Activated T-cell treated with anti-CD3 and anti-CD28 coated beads for 24 hours (primary cell): ENCODE results near the gene LDLRAD2.
"Not testable (repeated sequence)": the region's sequence is repeated elsewhere in the genome, so short reads cannot be mapped to it uniquely, and the experiment has no call there.

Source experiments
- DNase-seq: peaks from one replicate; pipeline ENCODE4 v3.0.0-alpha.2; 2020; ENCODE audit warnings: low read depth

Gene LDLRAD2

GRCh38 chr1:21823980-21824702 lies 12.1 kb downstream of the LDLRAD2 start:
- DNase-seq = no peak

GRCh38 chr1:21824926-21825325 lies 12.9 kb downstream of the LDLRAD2 start:
- no peak for DNase-seq

DNA sequence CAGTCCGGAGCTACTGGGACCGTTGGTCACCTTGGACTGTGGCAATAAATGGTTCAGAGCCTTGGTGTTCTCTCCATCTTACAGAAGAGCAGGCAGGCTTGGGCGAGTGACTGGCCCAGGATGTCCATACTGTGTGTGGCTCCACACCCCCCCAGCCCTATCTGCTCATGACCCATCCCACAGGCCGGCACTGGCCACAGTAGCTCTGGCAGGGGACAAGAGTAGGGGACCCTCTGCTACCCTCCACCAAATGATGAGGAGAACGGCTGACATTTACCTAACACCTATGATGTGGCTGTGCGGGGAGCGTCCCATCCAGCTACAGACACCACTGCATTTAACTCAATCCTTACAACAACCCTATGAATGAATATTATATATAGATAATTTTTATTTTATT lies 13.3 kb downstream of the LDLRAD2 start:
- DNase-seq = no peak

- DNase-seq = not testable (repeated sequence)
Measured at GRCh38 chr1:21826694-21827093, 14.6 kb downstream of the LDLRAD2 start.

DNA sequence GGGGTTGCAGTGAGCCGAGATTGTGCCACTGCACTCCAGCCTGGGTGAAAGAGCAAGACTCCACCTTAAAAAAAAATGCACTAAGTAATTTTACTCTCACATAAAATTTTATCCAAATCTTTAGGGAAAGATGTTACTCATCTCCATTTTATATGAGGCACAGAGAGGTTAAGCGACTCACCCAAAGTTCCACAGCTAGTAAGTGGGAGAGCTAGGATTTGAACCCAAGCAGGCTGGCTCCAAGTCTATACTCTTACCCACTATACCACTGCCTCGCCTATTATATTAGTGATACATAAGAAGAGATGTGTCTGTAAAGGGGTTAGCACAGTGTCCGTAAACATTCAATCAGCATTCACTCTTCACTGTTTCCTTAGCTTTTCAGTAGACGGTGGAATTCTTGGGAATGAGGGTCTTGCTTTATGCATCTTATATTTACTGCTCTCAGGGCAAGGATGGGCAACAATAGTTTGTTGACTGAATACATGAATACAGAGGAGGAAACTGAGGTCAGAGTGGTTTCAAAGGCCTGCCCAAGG lies 15.1 kb downstream of the LDLRAD2 start:
- no peak for DNase-seq

DNA sequence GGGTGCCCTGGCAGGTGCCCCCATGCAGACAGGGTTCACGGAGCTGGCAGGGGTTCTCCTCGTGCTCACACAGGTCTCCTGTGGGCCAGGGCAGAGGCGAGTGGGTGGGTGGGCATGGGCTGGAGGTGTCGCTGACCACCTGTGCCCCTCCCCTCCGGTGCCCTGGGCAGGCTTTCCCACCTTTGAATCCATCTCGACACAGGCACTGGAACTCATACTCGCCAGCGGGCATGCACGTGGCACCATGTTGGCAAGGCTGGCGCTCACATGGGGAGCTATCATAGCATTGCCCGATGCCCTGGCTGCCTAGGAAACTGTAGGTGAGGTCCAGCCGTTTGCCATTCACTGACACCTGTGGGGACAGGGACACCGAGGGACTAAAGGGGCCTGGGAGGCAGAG lies 16.0 kb downstream of the LDLRAD2 start:
- no peak for DNase-seq

GRCh38 chr1:21828506-21829210 lies 16.6 kb downstream of the LDLRAD2 start:
- no peak for DNase-seq

DNA sequence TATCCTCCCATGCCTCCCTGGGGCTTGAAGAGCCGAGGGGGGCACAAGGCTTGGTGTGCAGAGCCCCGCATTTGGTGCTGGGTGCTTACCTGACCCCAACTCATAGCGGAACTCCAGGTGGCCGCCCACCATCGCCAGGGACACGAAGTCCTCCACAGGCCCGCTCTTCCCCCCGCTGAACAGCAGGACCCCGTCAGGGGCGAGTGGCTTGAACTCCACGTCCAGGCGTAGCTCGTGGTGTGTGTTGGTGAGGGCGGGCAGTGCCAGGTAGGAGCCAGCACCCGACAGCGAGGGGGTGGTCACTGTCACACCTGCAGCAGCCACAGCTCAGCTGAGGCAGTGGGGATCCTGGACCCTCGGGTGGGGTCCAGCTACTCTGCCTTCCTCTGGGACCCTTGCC lies 17.2 kb downstream of the LDLRAD2 start:
- DNase-seq = no peak

- DNase-seq = no peak
Measured at GRCh38 chr1:21830792-21831453, 18.9 kb downstream of the LDLRAD2 start.

GRCh38 chr1:21831454-21831970 lies 19.4 kb downstream of the LDLRAD2 start:
- no peak for DNase-seq

GRCh38 chr1:21833392-21833976 lies 21.4 kb downstream of the LDLRAD2 start:
- DNase-seq = no peak

DNA sequence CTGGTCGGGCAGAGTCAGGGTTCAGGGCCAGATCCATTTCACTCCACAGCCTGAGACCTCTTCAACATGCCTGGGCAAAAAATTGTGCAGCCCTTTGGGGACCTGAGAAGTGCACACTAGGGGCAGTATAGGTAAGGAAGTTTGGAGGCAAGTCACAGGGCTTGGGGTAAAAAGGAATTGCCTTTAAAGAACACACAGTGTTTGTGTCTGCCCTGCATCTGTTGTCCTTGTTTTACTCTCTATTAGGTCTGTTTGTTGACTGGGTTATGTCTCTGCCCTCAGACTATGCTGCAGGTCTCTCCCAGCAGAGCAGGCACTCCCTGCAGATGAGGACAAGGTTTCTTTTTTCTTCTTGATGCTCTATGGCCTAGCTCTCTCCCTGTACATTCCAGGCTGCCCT lies 22.0 kb downstream of the LDLRAD2 start:
- DNase-seq = no peak

DNA sequence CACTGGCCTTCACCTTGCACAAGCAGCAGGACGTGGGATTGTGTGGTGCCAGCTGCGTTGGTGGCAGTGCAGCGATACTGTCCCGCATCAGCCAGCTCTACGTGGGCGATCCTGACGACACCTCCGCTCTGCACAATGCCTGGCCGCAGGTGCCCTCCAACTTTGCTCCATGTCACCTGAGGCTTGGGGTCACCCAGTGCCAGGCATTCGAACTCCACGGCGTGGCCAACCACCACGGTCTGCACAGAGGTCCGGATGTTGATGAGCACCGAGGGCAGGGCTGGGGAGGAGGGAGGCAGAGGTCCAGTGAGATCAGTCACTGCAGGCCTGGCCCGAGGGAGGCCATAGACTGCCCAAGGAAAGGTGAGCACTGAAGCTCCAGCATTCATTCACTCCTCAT lies 22.6 kb downstream of the LDLRAD2 start:
- DNase-seq = no peak

DNA sequence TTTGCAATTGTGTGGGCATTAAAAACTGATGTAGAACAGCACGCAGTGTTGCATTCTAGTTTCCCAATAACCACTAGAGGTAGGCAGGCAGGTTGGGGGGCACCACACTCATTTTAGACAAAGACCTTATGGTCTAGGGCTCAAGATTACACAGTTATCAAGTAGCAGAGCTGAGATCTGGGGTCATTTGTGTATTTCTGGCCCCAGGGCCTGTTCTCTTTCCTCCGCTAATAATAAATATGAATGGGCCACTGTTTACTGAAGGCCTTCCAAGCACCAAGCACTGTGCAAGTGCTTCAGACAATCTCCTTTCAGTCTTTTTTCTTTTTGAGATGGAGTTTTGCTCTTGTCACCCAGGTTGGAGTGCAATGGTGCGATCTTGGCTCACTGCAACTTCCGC lies 23.9 kb downstream of the LDLRAD2 start:
- DNase-seq = no peak

- DNase-seq = no peak
Measured at GRCh38 chr1:21836729-21837128, 24.7 kb downstream of the LDLRAD2 start.

DNA sequence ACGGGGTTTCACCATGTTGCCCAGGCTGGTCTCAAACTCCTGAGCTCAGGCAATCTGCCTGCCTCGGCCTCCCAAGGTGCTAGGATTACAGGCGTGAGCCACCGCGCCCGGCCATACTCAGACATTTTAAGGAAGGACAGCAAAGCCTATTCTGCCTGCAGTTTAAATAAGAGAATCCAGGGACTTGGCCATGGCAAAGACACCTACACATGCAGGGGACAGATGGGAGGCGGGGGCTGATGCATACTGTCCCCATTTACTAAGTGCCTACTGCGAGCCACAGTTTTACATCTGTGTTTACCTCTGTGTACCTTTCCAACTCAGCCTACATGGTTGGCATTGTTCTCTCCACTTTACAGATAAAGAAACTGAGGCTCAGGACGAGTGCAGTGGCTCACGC lies 25.4 kb downstream of the LDLRAD2 start:
- DNase-seq = no peak

GRCh38 chr1:21838359-21839157 lies 26.5 kb downstream of the LDLRAD2 start:
- DNase-seq = no peak

DNA sequence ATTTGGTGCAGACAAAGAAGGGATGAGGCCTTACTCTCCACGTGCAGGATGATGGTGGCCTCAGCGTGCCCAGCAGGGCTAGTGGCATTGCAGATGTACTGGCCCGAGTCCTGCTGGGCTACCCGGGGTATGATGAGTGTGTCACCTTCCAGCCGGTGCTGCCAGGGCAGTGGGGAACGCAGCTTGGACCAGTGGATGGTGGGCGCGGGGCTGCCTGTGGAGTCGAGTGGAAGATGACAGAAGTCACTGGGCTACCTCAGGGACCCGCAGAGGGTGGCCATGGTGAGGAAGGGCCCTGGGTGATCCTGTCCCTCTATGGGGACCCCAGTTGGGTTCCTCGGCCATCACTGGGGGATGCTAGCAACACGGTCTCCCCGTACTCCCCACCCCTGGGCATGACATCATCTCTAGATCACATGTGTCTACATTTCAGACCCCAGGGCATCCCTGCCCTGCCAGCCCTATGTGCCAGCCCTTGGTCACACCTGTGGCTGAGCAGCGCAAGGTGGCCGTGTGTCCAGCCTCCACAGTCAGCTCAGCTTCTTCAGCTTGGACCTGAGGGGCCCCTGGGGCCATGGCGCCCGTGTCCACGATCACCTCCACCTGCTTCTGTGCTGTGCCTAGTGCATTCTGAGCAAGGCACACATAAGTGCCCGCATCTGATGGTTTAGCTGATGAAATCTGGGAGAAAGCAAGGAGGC lies 27.4 kb downstream of the LDLRAD2 start:
- DNase-seq = no peak

GRCh38 chr1:21840981-21841380 lies 28.9 kb downstream of the LDLRAD2 start:
- no peak for DNase-seq

GRCh38 chr1:21841852-21842466 lies 29.9 kb downstream of the LDLRAD2 start:
- no peak for DNase-seq
